H9 (cell line): ENCODE results near the gene GGT1. TPM values are rescaled to one million over a fixed set of nuclear protein-coding genes. Genes with fewer than 3 reads are reported as not detected.

Source experiments
- DNase-seq: peaks from one replicate; pipeline ENCODE4 v3.0.0-alpha.2; 2017
- H2AFZ ChIP-seq: one replicate; pipeline ENCODE4 v1.6.1; 2013; ENCODE audit warnings: mild to moderate bottlenecking, low read length, control low read depth, moderate library complexity
- H2AK5ac ChIP-seq: 2 replicates; pipeline ENCODE4 v1.6.1; 2013; ENCODE audit warnings: low read length, control low read depth, mixed read lengths; ENCODE audit not compliant: insufficient read length
- H2BK120ac ChIP-seq: one replicate; pipeline ENCODE4 v1.6.1; 2013; ENCODE audit warnings: low read depth, mild to moderate bottlenecking, low read length, control low read depth, inconsistent platforms; ENCODE audit not compliant: poor library complexity, severe bottlenecking
- H2BK12ac ChIP-seq: 2 replicates; pipeline ENCODE4 v1.6.1; 2013; ENCODE audit warnings: low read length, control low read depth, mixed read lengths, low read depth; ENCODE audit not compliant: insufficient read length
- H2BK15ac ChIP-seq: 2 replicates; pipeline ENCODE4 v1.6.1; 2013; ENCODE audit warnings: low read depth, low read length, control low read depth
- H2BK20ac ChIP-seq: one replicate; pipeline ENCODE4 v1.6.1; 2013; ENCODE audit warnings: low read depth, mild to moderate bottlenecking, low read length, control low read depth, inconsistent platforms; ENCODE audit not compliant: poor library complexity, severe bottlenecking
- H2BK5ac ChIP-seq: 2 replicates; pipeline ENCODE4 v1.6.1; 2013; ENCODE audit warnings: low read length, control low read depth, mixed read lengths; ENCODE audit not compliant: insufficient read length
- H3K14ac ChIP-seq: 2 replicates; pipeline ENCODE4 v1.6.1; 2013; ENCODE audit warnings: low read length, control low read depth; ENCODE audit not compliant: insufficient read depth
- H3K18ac ChIP-seq: 2 replicates; pipeline ENCODE4 v1.6.1; 2013; ENCODE audit warnings: low read depth, mild to moderate bottlenecking, mixed read lengths, low read length, control low read depth; ENCODE audit not compliant: insufficient read length
- H3K23ac ChIP-seq: 2 replicates; pipeline ENCODE4 v1.6.1; 2013; ENCODE audit warnings: low read length, control low read depth, mixed read lengths, low read depth; ENCODE audit not compliant: insufficient read length
- H3K23me2 ChIP-seq: 2 replicates; pipeline ENCODE4 v1.6.1; 2013; ENCODE audit warnings: low read depth, mild to moderate bottlenecking, mixed read lengths, low read length, control low read depth; ENCODE audit not compliant: insufficient read length, poor library complexity, severe bottlenecking
- H3K27ac ChIP-seq: 2 replicates; pipeline ENCODE4 v1.5.1; 2013; ENCODE audit warnings: low read length, control low read depth, mixed read lengths, low read depth; ENCODE audit not compliant: insufficient read length
- H3K27me3 ChIP-seq: 2 replicates; pipeline ENCODE4 v1.6.1; 2013; ENCODE audit warnings: low read length, control low read depth, inconsistent platforms; ENCODE audit not compliant: insufficient read depth
- H3K4ac ChIP-seq: 2 replicates; pipeline ENCODE4 v1.6.1; 2013; ENCODE audit warnings: low read depth, mild to moderate bottlenecking, control low read depth, inconsistent platforms, low read length, moderate library complexity
- H3K4me1 ChIP-seq: 2 replicates; pipeline ENCODE4 v1.6.1; 2013; ENCODE audit warnings: low read length, control low read depth, inconsistent platforms; ENCODE audit not compliant: insufficient read depth
- H3K4me2 ChIP-seq: 2 replicates; pipeline ENCODE4 v1.6.1; 2013; ENCODE audit warnings: low read length, control low read depth, mixed read lengths; ENCODE audit not compliant: insufficient read length, insufficient read depth
- H3K56ac ChIP-seq: 2 replicates; pipeline ENCODE4 v1.6.1; 2013; ENCODE audit warnings: low read depth, mild to moderate bottlenecking, mixed read lengths, low read length, control low read depth; ENCODE audit not compliant: insufficient read length
- H3K79me1 ChIP-seq: 2 replicates; pipeline ENCODE4 v1.6.1; 2013; ENCODE audit warnings: low read depth, mild to moderate bottlenecking, moderate library complexity, low read length, control low read depth, inconsistent platforms; ENCODE audit not compliant: insufficient read depth, poor library complexity, severe bottlenecking
- H3K79me2 ChIP-seq: 2 replicates; pipeline ENCODE4 v1.6.1; 2013; ENCODE audit warnings: low read length, control low read depth, inconsistent platforms; ENCODE audit not compliant: insufficient read depth
- H3K9ac ChIP-seq: 2 replicates; pipeline ENCODE4 v1.6.1; 2013; ENCODE audit warnings: low read length, control low read depth, mixed read lengths; ENCODE audit not compliant: insufficient read length; ENCODE audit errors: extremely low read depth
- H3K9me3 ChIP-seq: one replicate; pipeline ENCODE4 v1.6.1; 2013; ENCODE audit warnings: low read depth, low read length, inconsistent platforms; ENCODE audit not compliant: control insufficient read depth
- H3T11ph ChIP-seq: one replicate; pipeline ENCODE4 v1.6.1; 2013; ENCODE audit warnings: mild to moderate bottlenecking, low read length, control low read depth, inconsistent platforms
- H4K20me1 ChIP-seq: one replicate; pipeline ENCODE4 v1.6.1; 2013; ENCODE audit not compliant: control insufficient read depth, insufficient read length, insufficient read depth
- H4K5ac ChIP-seq: 2 replicates; pipeline ENCODE4 v1.6.1; 2013; ENCODE audit warnings: low read depth, mild to moderate bottlenecking, mixed read lengths, low read length, control low read depth; ENCODE audit not compliant: insufficient read length
- H4K8ac ChIP-seq: replicated peaks from 2 replicates; pipeline ENCODE4 v1.6.1; 2013; ENCODE audit warnings: low read length, control low read depth, mixed read lengths, low read depth; ENCODE audit not compliant: insufficient read length
- H4K91ac ChIP-seq: 2 replicates; pipeline ENCODE4 v1.6.1; 2013; ENCODE audit warnings: low read depth, mild to moderate bottlenecking, moderate library complexity, mixed read lengths, low read length, control low read depth; ENCODE audit not compliant: insufficient read length
- H3K27ac Mint-ChIP-seq, 3 experiments: 2 replicates in 2 of 3; 3 replicates in 1 of 3; pipeline ENCODE4 v1.8.0; 2020 to 2021; ENCODE audit warnings: mixed read lengths in 3 of 3, mild to moderate bottlenecking in 1 of 3, moderate library complexity in 1 of 3
- H3K27me3 Mint-ChIP-seq: 2 replicates; pipeline ENCODE4 v1.8.0; 2021; ENCODE audit warnings: low read depth, mild to moderate bottlenecking, moderate library complexity, mixed read lengths
- H3K36me3 Mint-ChIP-seq, 3 experiments: 2 replicates in 2 of 3; 3 replicates in 1 of 3; pipeline ENCODE4 v1.8.0; 2020 to 2021; ENCODE audit warnings: low read depth in 3 of 3, mixed read lengths in 3 of 3; ENCODE audit not compliant: insufficient read depth in 1 of 3
- H3K4me1 Mint-ChIP-seq, 2 experiments: 2 replicates each; pipeline ENCODE4 v1.8.0; 2020; ENCODE audit warnings: mixed read lengths in 2 of 2
- H3K4me3 Mint-ChIP-seq, 2 experiments: 2 replicates in 1 of 2; 3 replicates in 1 of 2; pipeline ENCODE4 v1.8.0; 2020 to 2021; ENCODE audit warnings: mild to moderate bottlenecking in 2 of 2, mixed read lengths in 2 of 2, moderate library complexity in 1 of 2
- H3K9me3 Mint-ChIP-seq, 2 experiments: 2 replicates in 1 of 2; 3 replicates in 1 of 2; pipeline ENCODE4 v1.8.0; 2020; ENCODE audit warnings: mild to moderate bottlenecking in 2 of 2, mixed read lengths in 2 of 2, moderate library complexity in 1 of 2
- CTCF ChIP-seq: fragments of 200-600 bp; sonication (generic); conservative IDR thresholded peaks from 3 replicates; pipeline ENCODE4 v1.8.0; 2021; ENCODE audit warnings: antibody characterized with exemption, mild to moderate bottlenecking
- WGBS: extraction: QIAGEN DNeasy Blood & Tissue Kit; methylation state at CpG from one replicate; pipeline ENCODE4 v1.1.7; 2013; ENCODE audit warnings: missing lambda C conversion rate, low lambda C conversion rate, mixed read lengths; ENCODE audit not compliant: insufficient read length; ENCODE audit errors: extremely low coverage; 5-methylcytosine and 5-hydroxymethylcytosine counted together
- total RNA-seq: library from RNA; stranded (reverse); gene quantifications from 2 replicates; pipeline ENCODE4 v1.2.1, GENCODE V29; 2021

The GGT1 gene
- total RNA-seq, 1 experiment from 2014 or later = 20.5 TPM

DNA sequence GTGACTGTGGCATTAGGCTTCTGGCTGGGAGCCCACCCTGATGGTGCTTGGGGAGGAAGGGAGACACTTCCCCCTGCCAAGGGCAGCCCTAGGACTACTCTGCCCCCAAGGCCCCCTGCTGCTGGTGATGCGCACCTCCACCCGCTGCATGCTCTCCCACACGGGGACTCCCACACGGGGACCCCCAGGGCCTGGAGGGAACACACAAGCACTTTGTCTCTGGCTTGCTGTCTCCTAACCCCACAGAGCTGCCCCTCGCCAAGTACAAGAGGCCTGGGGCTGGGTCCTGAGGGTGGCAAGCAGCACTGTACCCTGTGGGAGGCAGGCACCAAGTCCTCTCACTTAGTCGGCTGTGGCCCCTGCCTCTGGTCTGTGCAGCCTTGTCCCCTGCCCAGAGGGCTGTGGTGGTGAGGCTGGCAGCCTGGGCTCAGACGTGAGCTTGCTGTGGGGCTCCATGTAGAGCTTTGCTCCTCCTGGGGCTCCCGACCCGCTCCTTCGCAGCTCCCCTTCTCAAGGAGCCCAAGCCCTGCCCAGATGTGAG, 18.1 kb upstream of the GGT1 start:
- Histone ChIP-seq H3K18ac (no peak overlapping the region), H3K9ac (no peak overlapping the region), H3K4me1 (no peaks in the 10 kb centered on the region), H2BK120ac (no peak overlapping the region), H3K27me3 (no peaks in the 10 kb centered on the region), H3K9me3 (no peaks in the 10 kb centered on the region), H4K91ac (no peak overlapping the region), H4K20me1 (no peaks in the 10 kb centered on the region), H3K79me2 (no peaks in the 10 kb centered on the region), H2AFZ (no peak overlapping the region), H2BK5ac (no peak overlapping the region), H4K8ac (no peak overlapping the region), H2BK12ac (no peak overlapping the region), H3K27ac (no peak overlapping the region), H3K23ac (no peak overlapping the region), H3K4me2 (no peak overlapping the region), H3K14ac (no peak overlapping the region; the same call in 1 of the 2 replicates), H3K23me2 (no peaks in the 10 kb centered on the region), H3K56ac (no peak overlapping the region), H2BK15ac (no peak overlapping the region), H2BK20ac (no peak overlapping the region), H3T11ph (no peak overlapping the region), H3K79me1 (no peaks in the 10 kb centered on the region), H2AK5ac (no peak overlapping the region), H3K4ac (no peak overlapping the region), H4K5ac (no peak overlapping the region)
- Mint-ChIP-seq H3K27me3 (no peaks in the 10 kb centered on the region; the same call in 1 of the 2 replicates), H3K36me3 (peaks cover 0 to 8% (median 7%) of the 10 kb centered on the region in 3 experiments; a peak in 3 of 7 replicates), H3K4me1 (peaks cover 0 to 2% of the 10 kb centered on the region in 2 experiments; a peak in 1 of 4 replicates), H3K9me3 (no peaks in the 10 kb centered on the region), H3K27ac (no peak overlapping the region), H3K4me3 (no peak overlapping the region)
- no peak for DNase-seq
- WGBS = no CpG with 5 or more reads among the region's 10 CpGs
- no peak for TF ChIP-seq CTCF
